Measurements from ENCODE around the gene CTAGE15.
"Not testable (repeated sequence)": the region's sequence is repeated elsewhere in the genome, so short reads cannot be mapped to it uniquely, and the experiment has no call there.

GRCh38 chr7:143522309-143522916 lies 49.2 kb upstream of the CTAGE15 start:
- not testable (repeated sequence) for TF ChIP-seq POLR2A (IDR thresholded peaks at IDR 0.05)
- TF ChIP-seq, protein P1, sequence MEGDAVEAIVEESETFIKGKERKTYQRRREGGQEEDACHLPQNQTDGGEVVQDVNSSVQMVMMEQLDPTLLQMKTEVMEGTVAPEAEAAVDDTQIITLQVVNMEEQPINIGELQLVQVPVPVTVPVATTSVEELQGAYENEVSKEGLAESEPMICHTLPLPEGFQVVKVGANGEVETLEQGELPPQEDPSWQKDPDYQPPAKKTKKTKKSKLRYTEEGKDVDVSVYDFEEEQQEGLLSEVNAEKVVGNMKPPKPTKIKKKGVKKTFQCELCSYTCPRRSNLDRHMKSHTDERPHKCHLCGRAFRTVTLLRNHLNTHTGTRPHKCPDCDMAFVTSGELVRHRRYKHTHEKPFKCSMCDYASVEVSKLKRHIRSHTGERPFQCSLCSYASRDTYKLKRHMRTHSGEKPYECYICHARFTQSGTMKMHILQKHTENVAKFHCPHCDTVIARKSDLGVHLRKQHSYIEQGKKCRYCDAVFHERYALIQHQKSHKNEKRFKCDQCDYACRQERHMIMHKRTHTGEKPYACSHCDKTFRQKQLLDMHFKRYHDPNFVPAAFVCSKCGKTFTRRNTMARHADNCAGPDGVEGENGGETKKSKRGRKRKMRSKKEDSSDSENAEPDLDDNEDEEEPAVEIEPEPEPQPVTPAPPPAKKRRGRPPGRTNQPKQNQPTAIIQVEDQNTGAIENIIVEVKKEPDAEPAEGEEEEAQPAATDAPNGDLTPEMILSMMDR (IDR thresholded peaks at IDR 0.05), result not testable (repeated sequence)

All from thyroid gland (tissue), 4 donors.